ENCODE measurements around the gene PLPPR4. TPM values are rescaled to one million over a fixed set of nuclear protein-coding genes. Genes with fewer than 3 reads are reported as not detected.

The PLPPR4 gene
- total RNA-seq, 1 experiment from 2014 or later = not detected

- H3K27ac ChIP-seq (ENCODE audit: low read length) = no peak overlapping the region
- no peak overlapping the region for H3K4me2 ChIP-seq (ENCODE audit: low read depth, low read length, poor library complexity, severe bottlenecking)
- no peak overlapping the region for H2AFZ ChIP-seq (ENCODE audit: low read length)
- no peaks in the 10 kb centered on the region for H3K9me3 ChIP-seq (ENCODE audit: low read length)
- no peaks in the 10 kb centered on the region for H3K36me3 ChIP-seq (ENCODE audit: insufficient read depth, low read length)
- H3K4me3 ChIP-seq (ENCODE audit: low read length) = no peak overlapping the region
- no peaks in the 10 kb centered on the region for H3K79me2 ChIP-seq (ENCODE audit: low read length)
- DNase-seq = no peak
- H3K27me3 ChIP-seq (ENCODE audit: low read length) = no peaks in the 10 kb centered on the region
- no peaks in the 10 kb centered on the region for H4K20me1 ChIP-seq (ENCODE audit: insufficient read depth, low read depth, low read length)
- no peaks in the 10 kb centered on the region for H3K9me2 ChIP-seq (replicated peaks; ENCODE audit: insufficient read depth, low read length)
- no peaks in the 10 kb centered on the region for H3K4me1 ChIP-seq (ENCODE audit: low read length)
- no peak overlapping the region for H3K9ac ChIP-seq (ENCODE audit: low read length)
Measured at GRCh38 chr1:99230695-99231094, 33.6 kb upstream of the PLPPR4 start.

GRCh38 chr1:99232172-99232571, 32.1 kb upstream of the PLPPR4 start:
- H3K36me3 ChIP-seq (ENCODE audit: insufficient read depth, low read length) = no peaks in the 10 kb centered on the region
- no peak overlapping the region for H3K9ac ChIP-seq (ENCODE audit: low read length)
- H3K4me2 ChIP-seq (ENCODE audit: low read depth, low read length, poor library complexity, severe bottlenecking) = no peak overlapping the region
- DNase-seq = no peak
- H4K20me1 ChIP-seq (ENCODE audit: insufficient read depth, low read depth, low read length) = no peaks in the 10 kb centered on the region
- no peaks in the 10 kb centered on the region for H3K9me3 ChIP-seq (ENCODE audit: low read length)
- H3K27ac ChIP-seq (ENCODE audit: low read length) = no peak overlapping the region
- H3K79me2 ChIP-seq (ENCODE audit: low read length) = no peaks in the 10 kb centered on the region
- no peaks in the 10 kb centered on the region for H3K27me3 ChIP-seq (ENCODE audit: low read length)
- H3K9me2 ChIP-seq (replicated peaks; ENCODE audit: insufficient read depth, low read length) = no peaks in the 10 kb centered on the region
- H3K4me3 ChIP-seq (ENCODE audit: low read length) = no peak overlapping the region
- no peaks in the 10 kb centered on the region for H3K4me1 ChIP-seq (ENCODE audit: low read length)
- no peak overlapping the region for H2AFZ ChIP-seq (ENCODE audit: low read length)

- H3K9ac ChIP-seq (ENCODE audit: low read length) = no peak overlapping the region
- H3K4me3 ChIP-seq (ENCODE audit: low read length) = no peak overlapping the region
- H3K9me3 ChIP-seq (ENCODE audit: low read length) = no peaks in the 10 kb centered on the region
- no peak for DNase-seq
- no peaks in the 10 kb centered on the region for H3K9me2 ChIP-seq (replicated peaks; ENCODE audit: insufficient read depth, low read length)
- H3K4me2 ChIP-seq (ENCODE audit: low read depth, low read length, poor library complexity, severe bottlenecking) = no peak overlapping the region
- H3K27ac ChIP-seq (ENCODE audit: low read length) = no peak overlapping the region
- no peaks in the 10 kb centered on the region for H4K20me1 ChIP-seq (ENCODE audit: insufficient read depth, low read depth, low read length)
- H3K27me3 ChIP-seq (ENCODE audit: low read length) = no peaks in the 10 kb centered on the region
- H3K36me3 ChIP-seq (ENCODE audit: insufficient read depth, low read length) = no peaks in the 10 kb centered on the region
- H2AFZ ChIP-seq (ENCODE audit: low read length) = no peak overlapping the region
- H3K79me2 ChIP-seq (ENCODE audit: low read length) = no peaks in the 10 kb centered on the region
- H3K4me1 ChIP-seq (ENCODE audit: low read length) = no peaks in the 10 kb centered on the region
Measured at GRCh38 chr1:99233446-99233845, 30.8 kb upstream of the PLPPR4 start.

- Histone ChIP-seq H3K27me3 (ENCODE audit: low read length) (no peaks in the 10 kb centered on the region), H3K27ac (ENCODE audit: low read length) (no peak overlapping the region), H3K9ac (ENCODE audit: low read length) (no peak overlapping the region), H3K4me3 (ENCODE audit: low read length) (no peak overlapping the region), H3K36me3 (ENCODE audit: insufficient read depth, low read length) (no peaks in the 10 kb centered on the region), H2AFZ (ENCODE audit: low read length) (no peak overlapping the region), H3K9me2 (replicated peaks; ENCODE audit: insufficient read depth, low read length) (no peaks in the 10 kb centered on the region), H4K20me1 (ENCODE audit: insufficient read depth, low read depth, low read length) (no peaks in the 10 kb centered on the region), H3K79me2 (ENCODE audit: low read length) (no peaks in the 10 kb centered on the region), H3K9me3 (ENCODE audit: low read length) (no peaks in the 10 kb centered on the region), H3K4me1 (ENCODE audit: low read length) (no peaks in the 10 kb centered on the region), H3K4me2 (ENCODE audit: low read depth, low read length, poor library complexity, severe bottlenecking) (no peak overlapping the region)
- DNase-seq = no peak
Measured at GRCh38 chr1:99236756-99237155, 27.5 kb upstream of the PLPPR4 start.

- no peak overlapping the region for H2AFZ ChIP-seq (ENCODE audit: low read length)
- no peak overlapping the region for H3K4me2 ChIP-seq (ENCODE audit: low read depth, low read length, poor library complexity, severe bottlenecking)
- no peaks in the 10 kb centered on the region for H3K36me3 ChIP-seq (ENCODE audit: insufficient read depth, low read length)
- H4K20me1 ChIP-seq (ENCODE audit: insufficient read depth, low read depth, low read length) = no peaks in the 10 kb centered on the region
- H3K79me2 ChIP-seq (ENCODE audit: low read length) = no peaks in the 10 kb centered on the region
- H3K4me1 ChIP-seq (ENCODE audit: low read length) = no peaks in the 10 kb centered on the region
- no peak overlapping the region for H3K4me3 ChIP-seq (ENCODE audit: low read length)
- no peak for DNase-seq
- no peaks in the 10 kb centered on the region for H3K27me3 ChIP-seq (ENCODE audit: low read length)
- no peaks in the 10 kb centered on the region for H3K9me3 ChIP-seq (ENCODE audit: low read length)
- H3K27ac ChIP-seq (ENCODE audit: low read length) = no peak overlapping the region
- H3K9ac ChIP-seq (ENCODE audit: low read length) = no peak overlapping the region
- H3K9me2 ChIP-seq (replicated peaks; ENCODE audit: insufficient read depth, low read length) = no peaks in the 10 kb centered on the region
Measured at GRCh38 chr1:99239690-99240089, 24.6 kb upstream of the PLPPR4 start.

GRCh38 chr1:99240621-99241020, 23.7 kb upstream of the PLPPR4 start:
- Histone ChIP-seq H4K20me1 (ENCODE audit: insufficient read depth, low read depth, low read length) (no peaks in the 10 kb centered on the region), H3K4me2 (ENCODE audit: low read depth, low read length, poor library complexity, severe bottlenecking) (no peak overlapping the region), H3K9me2 (replicated peaks; ENCODE audit: insufficient read depth, low read length) (no peaks in the 10 kb centered on the region), H3K36me3 (ENCODE audit: insufficient read depth, low read length) (no peaks in the 10 kb centered on the region), H3K9ac (ENCODE audit: low read length) (no peak overlapping the region), H3K79me2 (ENCODE audit: low read length) (no peaks in the 10 kb centered on the region), H2AFZ (ENCODE audit: low read length) (no peak overlapping the region), H3K27ac (ENCODE audit: low read length) (no peak overlapping the region), H3K4me3 (ENCODE audit: low read length) (no peak overlapping the region), H3K9me3 (ENCODE audit: low read length) (no peaks in the 10 kb centered on the region), H3K4me1 (ENCODE audit: low read length) (no peaks in the 10 kb centered on the region), H3K27me3 (ENCODE audit: low read length) (no peaks in the 10 kb centered on the region)
- DNase-seq = no peak

GRCh38 chr1:99246152-99246551, 18.1 kb upstream of the PLPPR4 start:
- Histone ChIP-seq H4K20me1 (ENCODE audit: insufficient read depth, low read depth, low read length) (no peaks in the 10 kb centered on the region), H3K4me2 (ENCODE audit: low read depth, low read length, poor library complexity, severe bottlenecking) (no peak overlapping the region), H3K79me2 (ENCODE audit: low read length) (no peaks in the 10 kb centered on the region), H3K9me3 (ENCODE audit: low read length) (no peaks in the 10 kb centered on the region), H3K4me3 (ENCODE audit: low read length) (no peak overlapping the region), H3K4me1 (ENCODE audit: low read length) (no peaks in the 10 kb centered on the region), H3K9me2 (replicated peaks; ENCODE audit: insufficient read depth, low read length) (no peaks in the 10 kb centered on the region), H3K27me3 (ENCODE audit: low read length) (no peaks in the 10 kb centered on the region), H3K9ac (ENCODE audit: low read length) (no peak overlapping the region), H3K27ac (ENCODE audit: low read length) (no peak overlapping the region), H2AFZ (ENCODE audit: low read length) (no peak overlapping the region), H3K36me3 (ENCODE audit: insufficient read depth, low read length) (no peaks in the 10 kb centered on the region)
- no peak for DNase-seq

GRCh38 chr1:99247199-99247598, 17.1 kb upstream of the PLPPR4 start:
- no peak overlapping the region for H2AFZ ChIP-seq (ENCODE audit: low read length)
- no peaks in the 10 kb centered on the region for H3K9me2 ChIP-seq (replicated peaks; ENCODE audit: insufficient read depth, low read length)
- H3K9me3 ChIP-seq (ENCODE audit: low read length) = no peaks in the 10 kb centered on the region
- H3K27me3 ChIP-seq (ENCODE audit: low read length) = no peaks in the 10 kb centered on the region
- H3K4me3 ChIP-seq (ENCODE audit: low read length) = no peak overlapping the region
- H3K4me2 ChIP-seq (ENCODE audit: low read depth, low read length, poor library complexity, severe bottlenecking) = no peak overlapping the region
- no peaks in the 10 kb centered on the region for H3K4me1 ChIP-seq (ENCODE audit: low read length)
- H3K79me2 ChIP-seq (ENCODE audit: low read length) = no peaks in the 10 kb centered on the region
- DNase-seq = no peak
- H3K9ac ChIP-seq (ENCODE audit: low read length) = no peak overlapping the region
- no peaks in the 10 kb centered on the region for H3K36me3 ChIP-seq (ENCODE audit: insufficient read depth, low read length)
- H4K20me1 ChIP-seq (ENCODE audit: insufficient read depth, low read depth, low read length) = no peaks in the 10 kb centered on the region
- no peak overlapping the region for H3K27ac ChIP-seq (ENCODE audit: low read length)

GRCh38 chr1:99250728-99251127, 13.6 kb upstream of the PLPPR4 start:
- Histone ChIP-seq H3K4me1 (ENCODE audit: low read length) (no peaks in the 10 kb centered on the region), H3K36me3 (ENCODE audit: insufficient read depth, low read length) (no peaks in the 10 kb centered on the region), H3K79me2 (ENCODE audit: low read length) (no peaks in the 10 kb centered on the region), H3K4me2 (ENCODE audit: low read depth, low read length, poor library complexity, severe bottlenecking) (no peak overlapping the region), H3K27ac (ENCODE audit: low read length) (no peak overlapping the region), H3K9me3 (ENCODE audit: low read length) (no peaks in the 10 kb centered on the region), H3K4me3 (ENCODE audit: low read length) (no peak overlapping the region), H4K20me1 (ENCODE audit: insufficient read depth, low read depth, low read length) (no peaks in the 10 kb centered on the region), H2AFZ (ENCODE audit: low read length) (no peak overlapping the region), H3K9me2 (replicated peaks; ENCODE audit: insufficient read depth, low read length) (no peaks in the 10 kb centered on the region), H3K9ac (ENCODE audit: low read length) (no peak overlapping the region), H3K27me3 (ENCODE audit: low read length) (no peaks in the 10 kb centered on the region)
- no peak for DNase-seq

Measured in Karpas-422 (cell line).